HepG2 (cell line): ENCODE measurements around the gene RPL31. TPM values are rescaled to one million over a fixed set of nuclear protein-coding genes. Genes with fewer than 3 reads are reported as not detected.

Experiments used
- ATAC-seq: fragments of 200-7000 bp; cut with Tn5 transposase; 3 replicates; pipeline ENCODE4 v1.9.1; 2020; ENCODE audit warnings: mild to moderate bottlenecking, moderate library complexity
- BruUV-seq: library from RNA; stranded (reverse); fragments of 400-500 nt; replicated peaks from 2 replicates; lab custom pipeline; 2021; lab: Mats Ljungman, UMichigan
- CTCF ChIA-PET: fragments of 300-600 bp; formaldehyde crosslinking; extraction: SDS; loops from one replicate; lab custom pipeline; 2021; ENCODE audit warnings: low total read pairs, inconsistent platforms, low intra/inter-chr PET ratio; lab: Yijun Ruan, JAX
- POLR2A ChIA-PET: fragments of 350-600 bp; sonication (Branson Sonifier 250); formaldehyde crosslinking; loops from one replicate; lab custom pipeline; 2020; ENCODE audit warnings: antibody characterized with exemption, inconsistent platforms; lab: Yijun Ruan, JAX
- DNase-seq: peaks from one replicate; pipeline ENCODE4 v3.0.0-alpha.2; 2015; ENCODE audit warnings: low spot score
- FAIRE-seq: peaks from 3 replicates; lab custom pipeline; 2011; peaks lifted over from hg19 to GRCh38; lab: Jason Lieb, UNC
- H2AFZ ChIP-seq: one replicate; pipeline ENCODE4 v1.6.1; 2011; ENCODE audit warnings: low read length, inconsistent platforms
- H3K27ac ChIP-seq: fragments of 300-600 bp; 3 replicates; pipeline ENCODE4 v1.8.0; 2011; ENCODE audit warnings: mixed run types, mild to moderate bottlenecking, mixed read lengths, low read length, inconsistent platforms; ENCODE audit not compliant: insufficient read depth; ENCODE audit errors: extremely low read length
- H3K27me3 ChIP-seq, 2 experiments: fragments of 200-600 bp in 1 of 2; 2 replicates in 1 of 2; 3 replicates in 1 of 2; pipeline versions ENCODE4 v1.6.0 to v1.8.0; 2011; ENCODE audit warnings: low read length in 2 of 2, mild to moderate bottlenecking in 2 of 2, moderate library complexity in 2 of 2, inconsistent platforms in 1 of 2; ENCODE audit not compliant: insufficient read depth in 2 of 2, control insufficient read depth in 1 of 2
- H3K36me3 ChIP-seq, 2 experiments: fragments of 200-600 bp in 1 of 2; replicated peaks in 1 of 2; 2 replicates in 1 of 2; 3 replicates in 1 of 2; pipeline versions ENCODE4 v1.5.1 to v1.8.0; 2011; ENCODE audit warnings: low read length in 2 of 2, inconsistent platforms in 1 of 2; ENCODE audit not compliant: insufficient read depth in 2 of 2, control insufficient read depth in 1 of 2
- H3K4me1 ChIP-seq: 2 replicates; pipeline ENCODE4 v1.5.1; 2012; ENCODE audit warnings: low read length, inconsistent platforms; ENCODE audit not compliant: insufficient read depth
- H3K4me2 ChIP-seq: 2 replicates; pipeline ENCODE4 v1.6.0; 2011; ENCODE audit warnings: low read depth, low read length, inconsistent platforms
- H3K4me3 ChIP-seq, 3 experiments: fragments of 200-600 bp in 1 of 3; sonication (generic), shearing (Covaris generic) in 1 of 3; replicated peaks in 1 of 3; 2 replicates each; pipeline ENCODE4 v1.5.1; 2011 to 2016; ENCODE audit warnings: low read length in 3 of 3, inconsistent platforms in 2 of 3, low read depth in 2 of 3, mild to moderate bottlenecking in 2 of 3, control low read depth in 1 of 3, mixed read lengths in 1 of 3; ENCODE audit not compliant: insufficient read depth in 1 of 3
- H3K79me2 ChIP-seq: one replicate; pipeline ENCODE4 v1.6.1; 2011; ENCODE audit warnings: low read length, inconsistent platforms; ENCODE audit not compliant: insufficient read depth
- H3K9ac ChIP-seq: 2 replicates; pipeline ENCODE4 v1.6.0; 2011; ENCODE audit warnings: mild to moderate bottlenecking, low read depth, low read length, inconsistent platforms; ENCODE audit not compliant: insufficient read depth
- H3K9me3 ChIP-seq: 2 replicates; pipeline ENCODE4 v1.5.1; 2012; ENCODE audit warnings: mild to moderate bottlenecking, low read length
- H4K20me1 ChIP-seq: 2 replicates; pipeline ENCODE4 v1.6.0; 2011; ENCODE audit warnings: inconsistent platforms, mild to moderate bottlenecking, low read length, moderate library complexity; ENCODE audit not compliant: insufficient read depth
- MTA1 ChIP-seq: sonication (generic); formaldehyde crosslinking; IDR thresholded peaks from 2 replicates; pipeline ENCODE4 v1.4.0; 2020; ENCODE audit warnings: missing genetic modification reagents, mild to moderate bottlenecking, borderline replicate concordance
- RARG ChIP-seq: sonication (generic); formaldehyde crosslinking; IDR thresholded peaks from 2 replicates; pipeline ENCODE4 v1.4.0; 2020; ENCODE audit warnings: low read depth, mild to moderate bottlenecking, missing genetic modification reagents
- SYNCRIP ChIP-seq: fragments of 200-400 bp; formaldehyde crosslinking; IDR thresholded peaks from 2 replicates; pipeline ENCODE4 v1.6.1; 2018; ENCODE audit warnings: mild to moderate bottlenecking, low read depth, low read length; ENCODE audit not compliant: insufficient read depth
- TCF7L2 ChIP-seq: IDR thresholded peaks from 2 replicates; pipeline ENCODE4 v1.6.1; 2011; ENCODE audit warnings: mild to moderate bottlenecking, low read depth, low read length, moderate library complexity
- TMF1 ChIP-seq: sonication (generic); formaldehyde crosslinking; IDR thresholded peaks from 2 replicates; pipeline ENCODE4 v1.8.1; 2022; ENCODE audit warnings: low read depth, missing genetic modification reagents
- ZKSCAN1 ChIP-seq: fragments of 150-350 bp; IDR thresholded peaks from 2 replicates; pipeline ENCODE4 v1.6.1; 2014; ENCODE audit warnings: low read length
- ZNF337 ChIP-seq: sonication (generic); formaldehyde crosslinking; IDR thresholded peaks from 2 replicates; pipeline ENCODE4 v1.5.1; 2020; ENCODE audit warnings: missing genetic modification reagents, low read depth, mild to moderate bottlenecking, borderline replicate concordance
- WGBS: methylation state at CpG from one replicate; pipeline ENCODE4 v1.1.6; 2017; ENCODE audit warnings: low lambda C conversion rate; 5-methylcytosine and 5-hydroxymethylcytosine counted together
- in situ Hi-C: cut with HindIII; loops from 2 replicates; pipeline ENCODE4 v1.10.0; 2017; ENCODE audit warnings: low pct_unique_long_range_greater_than_20kb; ENCODE audit not compliant: extremely low pct_ligation_motif_present
- intact Hi-C: fragments of 100-400 bp; cut with micrococcal nuclease; formaldehyde crosslinking; loops from one replicate; pipeline ENCODE4 v1.10.0; 2022; ENCODE audit not compliant: unreplicated experiment
- polyA plus RNA-seq, 8 experiments: library from polyadenylated mRNA; depleted of rRNA in 3 of 8; stranded (reverse) in 7 of 8; unstranded in 1 of 8; fragments of >200 nt; fragmentation: Illumina TruSeq in 4 of 8; extraction: Trizol in 4 of 8; gene quantifications; 2 replicates each; pipeline versions ENCODE4 v1.2.1 to v1.2.3, GENCODE V29; 2011 to 2016; ENCODE audit warnings: low read depth in 4 of 8, missing spikeins in 1 of 8, mixed read lengths in 1 of 8; ENCODE audit not compliant: insufficient read depth in 1 of 8
- total RNA-seq, 5 experiments: library from RNA; depleted of rRNA; stranded (reverse); fragments of >200 nt; fragmentation: Illumina TruSeq; extraction: Trizol; gene quantifications; 2 replicates each; pipeline ENCODE4 v1.2.3, GENCODE V29; 2016; ENCODE audit warnings: low read depth in 1 of 5
- TF ChIP-seq, protein P1 (sequence below): sonication (generic); formaldehyde crosslinking; IDR thresholded peaks from 2 replicates; pipeline ENCODE4 v1.8.0; 2022; ENCODE audit warnings: low read depth, missing genetic modification reagents

Gene RPL31
- total and polyA plus RNA-seq, 2 of the 13 experiments (the other 11 are each of a cell fraction or from before 2014, with no cell fraction given), result 3,331 to 3,582 TPM

DNA sequence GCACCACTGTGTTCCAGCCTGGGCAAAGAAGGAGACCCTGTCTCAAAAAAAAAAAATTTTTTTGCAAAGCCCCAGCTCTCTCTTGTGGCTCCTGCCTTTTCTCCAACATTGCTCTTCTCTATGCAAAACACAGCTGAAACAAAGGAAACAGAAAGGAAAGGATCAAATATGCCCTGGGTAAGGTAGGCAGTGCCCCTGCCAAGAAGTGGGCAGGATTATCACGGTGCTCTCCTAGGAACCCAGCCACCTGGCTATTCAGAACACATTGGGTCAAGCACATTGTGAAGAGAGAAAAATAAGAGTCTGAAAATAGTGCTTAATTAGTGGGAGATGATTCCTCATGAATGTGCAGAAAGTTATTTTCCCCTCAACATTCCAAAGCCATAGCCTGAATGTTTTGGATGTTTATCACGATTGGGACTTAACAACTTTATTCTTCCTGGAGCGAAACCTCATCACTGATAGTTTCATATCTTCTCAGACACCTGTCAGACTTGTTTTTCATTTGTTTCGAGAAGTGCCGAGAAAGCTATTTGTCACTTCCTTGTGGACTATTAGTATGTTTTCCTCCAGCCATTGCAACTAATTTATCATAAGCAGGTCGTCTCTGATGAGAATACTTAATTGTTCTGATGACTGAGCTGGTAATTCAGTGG lies 42.7 kb upstream of the RPL31 start:
- DNase-seq, result no peak
- Histone ChIP-seq H3K4me1 (no peaks in the 10 kb centered on the region), H4K20me1 (no peaks in the 10 kb centered on the region), H3K36me3 (peaks cover 9 to 23% of the 10 kb centered on the region in 2 experiments; a peak in 4 of 5 replicates), H3K27me3 (no peaks in the 10 kb centered on the region), H3K27ac (no peak overlapping the region), H3K9me3 (no peaks in the 10 kb centered on the region), H3K9ac (no peak overlapping the region), H3K79me2 (no peaks in the 10 kb centered on the region), H3K4me2 (no peak overlapping the region), H2AFZ (no peak overlapping the region), H3K4me3 (no peak overlapping the region)
- ChIA-PET CTCF (no interaction called here), POLR2A (no interaction called here)
- 88% methylated on average over 6 of the region's 6 CpGs for WGBS
- BruUV-seq, result no TSS peak
- no peak for ATAC-seq
- intact Hi-C loops (no loop called here), in situ Hi-C loops (no loop called here)
- FAIRE-seq, result no peak
- no peak for TF ChIP-seq MTA1 (CRISPR knock-in tag)
- TF ChIP-seq SYNCRIP, result no peak
- no peak for TF ChIP-seq RARG (CRISPR knock-in tag)
- TF ChIP-seq, protein P1, sequence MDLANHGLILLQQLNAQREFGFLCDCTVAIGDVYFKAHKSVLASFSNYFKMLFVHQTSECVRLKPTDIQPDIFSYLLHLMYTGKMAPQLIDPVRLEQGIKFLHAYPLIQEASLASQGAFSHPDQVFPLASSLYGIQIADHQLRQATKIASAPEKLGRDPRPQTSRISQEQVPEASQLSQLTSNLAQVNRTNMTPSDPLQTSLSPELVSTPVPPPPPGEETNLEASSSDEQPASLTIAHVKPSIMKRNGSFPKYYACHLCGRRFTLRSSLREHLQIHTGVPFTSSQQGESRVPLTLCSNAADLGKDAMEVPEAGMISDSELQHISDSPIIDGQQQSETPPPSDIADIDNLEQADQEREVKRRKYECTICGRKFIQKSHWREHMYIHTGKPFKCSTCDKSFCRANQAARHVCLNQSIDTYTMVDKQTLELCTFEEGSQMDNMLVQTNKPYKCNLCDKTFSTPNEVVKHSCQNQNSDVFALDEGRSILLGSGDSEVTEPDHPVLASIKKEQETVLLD (CRISPR knock-in tag), result no peak
- no peak for TF ChIP-seq TCF7L2
- TF ChIP-seq ZNF337 (CRISPR knock-in tag), result no peak
- TF ChIP-seq ZKSCAN1, result no peak
- no peak for TF ChIP-seq TMF1 (CRISPR knock-in tag)
- TF ChIP-seq, all 625 proteins: peak for 0
